Subcutaneous adipose tissue (tissue), 4 donors: ENCODE measurements around the gene TOLLIP. TPM values are rescaled to one million over a fixed set of nuclear protein-coding genes. Genes with fewer than 3 reads are reported as not detected.

Experiments used
- CTCF ChIP-seq: fragments of 450-650 bp; IDR thresholded peaks from one replicate; pipeline ENCODE4 v1.5.1; 2016; ENCODE audit warnings: low read depth, mild to moderate bottlenecking, control low read depth, antibody characterized with exemption, moderate library complexity
- small RNA-seq: library from RNA; depleted of rRNA; stranded (forward); fragments of <200 nt; gene quantifications from one replicate; pipeline ENCODE3, GENCODE V24; 2016
- total RNA-seq, 4 donors: library from RNA; depleted of rRNA; stranded (reverse); fragments of >200 nt; gene quantifications; one replicate each; pipeline ENCODE4 v1.1.0, GENCODE V29; 2016

The TOLLIP gene
- total RNA-seq, 4 donors from 2014 or later: 20.5 to 40.9 (median 27.4) TPM

DNA sequence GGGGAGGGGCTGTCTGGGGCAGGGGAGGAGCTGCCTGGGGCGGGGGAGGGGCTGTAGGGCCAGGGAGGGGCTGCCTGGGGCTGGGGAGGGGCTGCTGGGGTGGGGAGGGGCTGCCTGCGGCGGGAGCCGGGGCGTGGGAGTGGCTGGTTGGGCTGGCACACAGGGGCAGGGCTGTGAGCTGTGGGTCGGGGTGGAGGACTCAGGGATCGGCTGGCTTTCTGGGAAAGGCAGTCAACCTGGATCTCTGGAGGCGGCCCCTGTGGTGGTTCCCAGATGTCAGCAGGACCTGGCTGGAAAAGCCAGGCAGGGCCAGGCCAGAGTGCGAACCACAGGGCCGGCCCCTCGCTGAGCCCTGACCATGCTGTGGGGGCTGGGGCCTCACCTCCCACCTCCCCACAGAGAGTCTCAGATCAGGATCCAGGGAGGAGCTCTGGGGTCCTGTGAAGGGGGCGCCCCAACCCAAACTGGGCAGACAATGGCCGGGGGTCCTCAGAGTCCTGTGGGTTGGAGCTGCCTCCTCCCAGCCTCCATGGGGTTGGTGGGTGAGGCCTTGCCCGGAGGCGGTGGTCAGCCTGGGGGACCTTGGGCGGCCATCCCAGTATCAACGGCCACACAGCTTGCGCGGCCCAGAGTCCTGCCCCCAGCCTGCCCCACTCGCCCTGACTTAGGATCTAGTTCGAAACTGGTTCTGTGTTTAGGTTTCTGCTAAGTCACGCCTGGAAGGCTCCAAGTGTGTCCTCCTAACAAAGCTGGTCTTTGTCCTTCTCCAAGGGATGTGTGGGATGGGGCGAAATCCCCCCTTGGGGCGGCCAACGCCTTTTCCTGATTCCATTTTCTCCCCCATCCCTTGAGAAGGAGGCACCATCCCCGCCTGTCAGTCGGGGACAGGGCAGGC lies 84.7 kb downstream of the TOLLIP start:
- TF ChIP-seq CTCF: no peak

Small RNA genes lying within 50 kb of the gene (small RNA-seq; reads per million reads assigned to genes)
- not detected for gene MIR6744

Other genes starting within 250 kb of the TOLLIP start
- 1 to 10 TPM in 1 of 4 donors, under 1 TPM in 1, not detected in 2; under 0.01 to 1.3 TPM for gene MUC2, start 234.8 kb downstream of the TOLLIP start, total RNA-seq
- not detected for gene MUC5AC, start 151.7 kb downstream of the TOLLIP start, total RNA-seq
- gene MUC5B, start 86.6 kb downstream of the TOLLIP start, total RNA-seq: not detected
- under 1 TPM in 2 of 4 donors, not detected in 2; 0.22 to 0.49 TPM for gene BRSK2, start 80.3 kb upstream of the TOLLIP start, total RNA-seq
- 10 to 100 TPM; 24.5 to 59.9 (median 39.1) TPM for gene MOB2, start 177.1 kb upstream of the TOLLIP start, total RNA-seq